C4-2B (cell line): ENCODE measurements around the gene SUN5.

Experiments
- ZFX ChIP-seq: fragments of 450-650 bp; IDR thresholded peaks from 2 replicates; pipeline ENCODE4 v1.6.1; 2017
- TF ChIP-seq, protein P1 (sequence below): fragments of 450-650 bp; conservative IDR thresholded peaks from 2 replicates; pipeline ENCODE4 v1.5.1; 2017; ENCODE audit warnings: mild to moderate bottlenecking

DNA sequence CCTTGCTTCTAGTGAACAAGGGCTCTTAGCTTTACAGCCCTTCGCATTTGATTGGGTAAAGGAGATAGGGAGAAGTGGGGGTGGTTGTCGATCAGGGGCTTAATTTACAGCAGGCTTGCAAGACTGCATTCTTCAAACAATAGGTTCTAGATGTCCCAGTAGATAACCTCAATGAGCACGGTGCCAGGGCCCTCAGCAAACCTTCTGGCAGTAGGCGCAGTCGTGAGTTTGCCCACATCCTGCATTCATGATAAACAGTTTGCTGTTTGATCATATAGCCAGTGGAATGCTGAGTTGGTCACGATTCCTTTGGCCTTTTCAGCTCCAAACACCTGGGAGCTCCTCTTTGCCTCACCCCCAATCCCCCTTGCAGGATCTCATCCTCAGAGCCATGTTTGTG is 27.5 kb downstream of the SUN5 start:
- TF ChIP-seq, protein P1, sequence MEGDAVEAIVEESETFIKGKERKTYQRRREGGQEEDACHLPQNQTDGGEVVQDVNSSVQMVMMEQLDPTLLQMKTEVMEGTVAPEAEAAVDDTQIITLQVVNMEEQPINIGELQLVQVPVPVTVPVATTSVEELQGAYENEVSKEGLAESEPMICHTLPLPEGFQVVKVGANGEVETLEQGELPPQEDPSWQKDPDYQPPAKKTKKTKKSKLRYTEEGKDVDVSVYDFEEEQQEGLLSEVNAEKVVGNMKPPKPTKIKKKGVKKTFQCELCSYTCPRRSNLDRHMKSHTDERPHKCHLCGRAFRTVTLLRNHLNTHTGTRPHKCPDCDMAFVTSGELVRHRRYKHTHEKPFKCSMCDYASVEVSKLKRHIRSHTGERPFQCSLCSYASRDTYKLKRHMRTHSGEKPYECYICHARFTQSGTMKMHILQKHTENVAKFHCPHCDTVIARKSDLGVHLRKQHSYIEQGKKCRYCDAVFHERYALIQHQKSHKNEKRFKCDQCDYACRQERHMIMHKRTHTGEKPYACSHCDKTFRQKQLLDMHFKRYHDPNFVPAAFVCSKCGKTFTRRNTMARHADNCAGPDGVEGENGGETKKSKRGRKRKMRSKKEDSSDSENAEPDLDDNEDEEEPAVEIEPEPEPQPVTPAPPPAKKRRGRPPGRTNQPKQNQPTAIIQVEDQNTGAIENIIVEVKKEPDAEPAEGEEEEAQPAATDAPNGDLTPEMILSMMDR, result no peak
- no peak for TF ChIP-seq ZFX
